ENCODE measurements around the gene LTBP3. TPM values are rescaled to one million over a fixed set of nuclear protein-coding genes. Genes with fewer than 3 reads are reported as not detected.
A peak's percentile ranks its signal among the peaks of the same experiment; 100 is the strongest.

LTBP3 gene
- total and polyA plus RNA-seq, 9 of the 15 experiments (the other 6 are each of a cell fraction or from before 2014, with no cell fraction given): 0.06 to 20.5 (median 4.8) TPM

- in situ Hi-C loops (cut with MboI): no loop called here
- Histone ChIP-seq H4K20me1 (replicated peaks; ENCODE audit: control insufficient read depth, insufficient read depth, low read length) (no peaks in the 10 kb centered on the region), H3K9me1 (ENCODE audit: control insufficient read depth, insufficient read depth, low read length) (no peaks in the 10 kb centered on the region), H3K9ac (ENCODE audit: insufficient read depth in 1 of 2, low read depth in 2 of 2, low read length in 2 of 2) (peak overlapping the region in 1 of 2 experiments; percentile 82; a peak in 2 of 4 replicates), H3K4me1 (replicated peaks in 1 of 2; ENCODE audit: control insufficient read depth in 2 of 2, insufficient read depth in 2 of 2, low read length in 2 of 2) (peaks cover 6 to 51% of the 10 kb centered on the region in 2 experiments; a peak in 4 of 5 replicates), H3K9me3 (replicated peaks; ENCODE audit: control insufficient read depth, insufficient read depth, low read depth, low read length) (no peaks in the 10 kb centered on the region), H3K79me2 (ENCODE audit: control insufficient read depth, insufficient read depth, low read length) (no peaks in the 10 kb centered on the region), H3K27ac (ENCODE audit: extremely low read depth, low read depth, low read length) (no peak overlapping the region), H2AFZ (ENCODE audit: low read depth, low read length) (no peak overlapping the region), H3K4me2 (ENCODE audit: insufficient read depth, low read length) (no peak overlapping the region), H3K4me3 (no peak overlapping the region), H3K36me3 (ENCODE audit: control insufficient read depth, insufficient read depth, low read length) (peaks cover 45% of the 10 kb centered on the region; the same call in 2 of the 3 replicates), H3K27me3 (ENCODE audit: control insufficient read depth in 2 of 2, insufficient read depth in 2 of 2, low read length in 2 of 2) (no peaks in the 10 kb centered on the region)
- DNase-seq (ENCODE audit: extremely low read depth in 1 of 4, low spot score in 3 of 4): peak in 1 of 4 experiments; percentile 24
- WGBS (ENCODE audit: insufficient coverage, low coverage, missing lambda C conversion rate): 91% methylated on average over 3 of the region's 3 CpGs
- no peak for FAIRE-seq
- TF ChIP-seq, protein P1, sequence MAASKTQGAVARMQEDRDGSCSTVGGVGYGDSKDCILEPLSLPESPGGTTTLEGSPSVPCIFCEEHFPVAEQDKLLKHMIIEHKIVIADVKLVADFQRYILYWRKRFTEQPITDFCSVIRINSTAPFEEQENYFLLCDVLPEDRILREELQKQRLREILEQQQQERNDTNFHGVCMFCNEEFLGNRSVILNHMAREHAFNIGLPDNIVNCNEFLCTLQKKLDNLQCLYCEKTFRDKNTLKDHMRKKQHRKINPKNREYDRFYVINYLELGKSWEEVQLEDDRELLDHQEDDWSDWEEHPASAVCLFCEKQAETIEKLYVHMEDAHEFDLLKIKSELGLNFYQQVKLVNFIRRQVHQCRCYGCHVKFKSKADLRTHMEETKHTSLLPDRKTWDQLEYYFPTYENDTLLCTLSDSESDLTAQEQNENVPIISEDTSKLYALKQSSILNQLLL (CRISPR knock-in tag; IDR thresholded peaks at IDR 0.05; ENCODE audit: borderline replicate concordance): no peak
- TF ChIP-seq MED1 (CRISPR knock-in tag; IDR thresholded peaks at IDR 0.05; ENCODE audit: borderline replicate concordance): 0 out of 2 replicates have a peak, but pooled peaks have one; percentile 44
- intact Hi-C loops (cut with micrococcal nuclease): no loop called here
- no TSS peak for BruUV-seq (replicated peaks)
- ChIA-PET CTCF (ENCODE audit: low intra/inter-chr PET ratio) (no interaction called here), POLR2A (interaction anchor here (0.6 to 3.4 kb wide), 12 partner anchors 9 to 556 kb away, joined by 3 to 17 read pairs (median 4); partner anchors contain the start of genes MALAT1, PCNX3 and ZNRD2)
- no peak for ATAC-seq
Measured at GRCh38 chr11:65595131-65595530, 37.0 kb upstream of the LTBP3 start.
